Mesothelial cell of epicardium (in vitro differentiated cells): Measurements from ENCODE around the gene NT5E. TPM values are rescaled to one million over a fixed set of nuclear protein-coding genes. Genes with fewer than 3 reads are reported as not detected.
A peak's percentile ranks its signal among the peaks of the same experiment; 100 is the strongest.

Experiments used
- DNase-seq, 2 experiments: peaks; one replicate each; pipeline ENCODE4 v3.0.0; 2021; ENCODE audit warnings: low spot score in 2 of 2; ENCODE audit not compliant: unreplicated experiment in 2 of 2
- H3K27ac Mint-ChIP-seq: 2 replicates; pipeline ENCODE4 v1.8.0; 2021; ENCODE audit warnings: mixed read lengths
- H3K27me3 Mint-ChIP-seq: 2 replicates; pipeline ENCODE4 v1.8.0; 2021; ENCODE audit warnings: low read depth, mixed read lengths
- H3K36me3 Mint-ChIP-seq: 2 replicates; pipeline ENCODE4 v1.8.0; 2021; ENCODE audit warnings: mixed read lengths
- H3K4me1 Mint-ChIP-seq: 2 replicates; pipeline ENCODE4 v1.8.0; 2021; ENCODE audit warnings: mixed read lengths
- H3K4me3 Mint-ChIP-seq: 2 replicates; pipeline ENCODE4 v1.8.0; 2021; ENCODE audit warnings: mild to moderate bottlenecking, moderate library complexity, mixed read lengths
- H3K9me3 Mint-ChIP-seq: 2 replicates; pipeline ENCODE4 v1.8.0; 2021; ENCODE audit warnings: mixed read lengths
- CTCF ChIP-seq: fragments of 200-600 bp; sonication (generic); IDR thresholded peaks from one replicate; pipeline ENCODE4 v1.5.0; 2021; ENCODE audit warnings: antibody characterized with exemption; ENCODE audit not compliant: unreplicated experiment
- total RNA-seq: library from RNA; stranded (reverse); gene quantifications from 3 replicates; pipeline ENCODE4 v1.2.1, GENCODE V29; 2021

NT5E gene
- total RNA-seq, 1 donor from 2014 or later: 0.25 TPM

GRCh38 chr6:85473748-85474147, 23.9 kb downstream of the NT5E start:
- Mint-ChIP-seq H3K27me3 (peaks cover 1% of the 10 kb centered on the region), H3K4me1 (no peaks in the 10 kb centered on the region), H3K9me3 (peaks cover 12% of the 10 kb centered on the region), H3K36me3 (peaks cover 1% of the 10 kb centered on the region), H3K4me3 (no peak overlapping the region), H3K27ac (no peak overlapping the region)
- no peak for TF ChIP-seq CTCF
- DNase-seq: no peak

DNA sequence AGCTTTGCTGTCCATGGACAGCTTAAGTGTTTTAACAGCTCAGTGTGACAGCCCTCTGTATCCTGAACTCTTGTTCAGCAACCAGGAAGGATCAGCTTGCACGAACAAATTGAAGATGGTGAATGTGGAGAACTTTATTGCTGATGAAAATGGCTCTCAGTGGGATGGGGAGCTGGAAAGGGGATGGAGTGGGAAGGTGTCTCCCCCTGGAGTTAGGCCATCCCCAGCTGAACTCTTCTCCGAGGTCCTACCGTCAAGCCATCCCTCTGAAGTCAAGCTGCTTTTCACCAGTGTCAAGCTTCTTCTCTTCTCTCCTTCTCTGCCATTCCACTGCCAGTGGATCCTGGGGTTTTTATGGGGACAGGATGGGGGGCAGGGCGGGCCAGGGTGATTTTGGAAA, 26.6 kb downstream of the NT5E start:
- peaks cover 12% of the 10 kb centered on the region for H3K9me3 Mint-ChIP-seq
- no peak overlapping the region for H3K4me3 Mint-ChIP-seq

DNA sequence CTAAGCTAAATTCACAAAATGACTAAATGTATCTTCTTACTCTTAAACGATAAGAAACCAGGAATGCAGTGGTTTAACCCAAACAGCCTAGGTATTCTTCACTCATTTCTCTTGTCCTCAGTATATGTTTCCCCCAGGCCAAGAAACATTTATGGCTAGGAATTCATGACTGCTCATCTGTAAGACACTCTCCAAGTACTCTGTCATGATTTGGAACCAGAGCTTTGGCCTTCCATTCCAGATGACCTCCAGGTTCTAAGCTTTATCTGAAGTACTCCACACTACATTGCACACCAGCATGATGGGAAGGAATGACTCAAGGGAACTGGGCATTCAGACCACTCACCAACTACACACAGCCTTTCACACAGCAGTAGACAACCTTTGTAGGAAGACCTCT, 29.3 kb downstream of the NT5E start:
- no peaks in the 10 kb centered on the region for H3K4me1 Mint-ChIP-seq
- peaks cover 1% of the 10 kb centered on the region for H3K27me3 Mint-ChIP-seq
- no peak overlapping the region for H3K27ac Mint-ChIP-seq
- TF ChIP-seq CTCF: no peak
- H3K4me3 Mint-ChIP-seq: no peak overlapping the region
- peaks cover 12% of the 10 kb centered on the region for H3K9me3 Mint-ChIP-seq
- no peak for DNase-seq
- peaks cover 1% of the 10 kb centered on the region for H3K36me3 Mint-ChIP-seq

More for the DNA sequence above, 26.6 kb downstream of the NT5E start:
- Mint-ChIP-seq H3K27me3 (peaks cover 1% of the 10 kb centered on the region), H3K4me1 (no peaks in the 10 kb centered on the region), H3K36me3 (peaks cover 1% of the 10 kb centered on the region), H3K27ac (no peak overlapping the region)
- no peak for DNase-seq
- TF ChIP-seq CTCF: no peak

- H3K36me3 Mint-ChIP-seq: no peaks in the 10 kb centered on the region
- H3K4me3 Mint-ChIP-seq: no peak overlapping the region
- no peaks in the 10 kb centered on the region for H3K27me3 Mint-ChIP-seq
- no peak overlapping the region for H3K27ac Mint-ChIP-seq
- H3K4me1 Mint-ChIP-seq: no peaks in the 10 kb centered on the region
- TF ChIP-seq CTCF: no peak
- no peak for DNase-seq
- no peaks in the 10 kb centered on the region for H3K9me3 Mint-ChIP-seq
Measured at GRCh38 chr6:85482206-85482904, 32.5 kb downstream of the NT5E start.

DNA sequence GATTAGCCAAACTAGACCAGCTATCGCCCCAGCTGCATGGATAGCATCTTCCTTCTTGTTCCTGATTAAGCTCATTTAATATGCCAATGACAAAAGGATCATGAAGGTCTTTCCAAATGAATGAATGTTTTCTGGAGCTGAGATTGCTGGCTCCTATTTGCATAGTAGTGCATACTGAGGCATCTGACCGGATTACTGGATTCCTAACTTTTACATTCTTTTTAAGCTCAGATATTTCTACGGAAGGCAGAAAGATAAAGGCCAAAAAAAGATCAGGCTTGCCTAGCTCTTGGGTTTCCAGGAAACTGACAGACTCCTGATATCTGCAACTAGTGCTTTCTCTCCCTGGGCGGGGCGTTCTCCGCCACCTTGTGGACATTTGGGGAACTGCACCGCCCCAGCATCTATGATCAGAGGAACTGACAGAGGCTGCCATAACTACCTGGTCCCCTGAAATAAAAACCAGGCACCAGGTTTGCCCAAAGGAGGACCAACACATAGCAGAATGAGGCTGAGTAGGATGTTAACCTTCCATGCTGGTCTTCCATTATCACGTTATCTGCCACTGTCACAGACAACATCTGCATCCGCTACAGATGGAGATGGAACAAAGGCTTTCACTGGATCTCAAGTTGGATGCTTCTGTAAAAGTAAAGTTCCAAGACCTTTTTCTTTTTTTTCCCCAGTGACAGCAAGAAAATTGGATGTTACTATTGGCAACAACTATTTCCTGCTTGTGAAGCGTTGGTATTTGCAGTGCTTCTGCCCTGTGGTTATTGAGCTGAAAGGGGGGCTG, 33.2 kb downstream of the NT5E start:
- TF ChIP-seq CTCF: peak; percentile 99
- Mint-ChIP-seq H3K4me1 (no peaks in the 10 kb centered on the region), H3K27me3 (no peaks in the 10 kb centered on the region), H3K9me3 (no peaks in the 10 kb centered on the region), H3K4me3 (no peak overlapping the region), H3K27ac (no peak overlapping the region), H3K36me3 (no peaks in the 10 kb centered on the region)
- DNase-seq: peak; percentile 33 to 87
